BLaER1 (cell line): ENCODE results near the gene PLCB4.

Source experiments
- H3K27ac ChIP-seq: shearing (Covaris generic); formaldehyde crosslinking; 2 replicates; pipeline ENCODE4 v1.8.1; 2022
- H3K27me3 ChIP-seq: shearing (Covaris generic); formaldehyde crosslinking; 2 replicates; pipeline ENCODE4 v1.8.1; 2022
- H3K36me3 ChIP-seq: shearing (Covaris generic); formaldehyde crosslinking; 2 replicates; pipeline ENCODE4 v1.8.1; 2022
- H3K4me1 ChIP-seq: shearing (Covaris generic); formaldehyde crosslinking; 2 replicates; pipeline ENCODE4 v1.8.1; 2022
- H3K4me2 ChIP-seq: shearing (Covaris generic); formaldehyde crosslinking; 2 replicates; pipeline ENCODE4 v1.8.1; 2022
- H3K4me3 ChIP-seq: shearing (Covaris generic); formaldehyde crosslinking; 2 replicates; pipeline ENCODE4 v1.8.1; 2022
- H3K9ac ChIP-seq: shearing (Covaris generic); formaldehyde crosslinking; 2 replicates; pipeline ENCODE4 v1.8.1; 2022
- H3K9me3 ChIP-seq: shearing (Covaris generic); formaldehyde crosslinking; 2 replicates; pipeline ENCODE4 v1.8.1; 2022
- H4K20me1 ChIP-seq: shearing (Covaris generic); formaldehyde crosslinking; 2 replicates; pipeline ENCODE4 v1.8.1; 2022
- Cebpa-rat ChIP-seq: shearing (Covaris generic); IDR thresholded peaks from 2 replicates; pipeline ENCODE4 v1.8.1; 2022

The PLCB4 gene

GRCh38 chr20:9136114-9136513 is 67.2 kb downstream of the PLCB4 start:
- Histone ChIP-seq H3K27ac (no peak overlapping the region), H3K9ac (no peak overlapping the region), H3K4me3 (no peak overlapping the region), H3K9me3 (peaks cover 20% of the 10 kb centered on the region), H4K20me1 (no peaks in the 10 kb centered on the region), H3K4me2 (no peak overlapping the region), H3K36me3 (no peaks in the 10 kb centered on the region), H3K4me1 (peaks cover 19% of the 10 kb centered on the region), H3K27me3 (no peaks in the 10 kb centered on the region)
- no peak for TF ChIP-seq Cebpa-rat

DNA sequence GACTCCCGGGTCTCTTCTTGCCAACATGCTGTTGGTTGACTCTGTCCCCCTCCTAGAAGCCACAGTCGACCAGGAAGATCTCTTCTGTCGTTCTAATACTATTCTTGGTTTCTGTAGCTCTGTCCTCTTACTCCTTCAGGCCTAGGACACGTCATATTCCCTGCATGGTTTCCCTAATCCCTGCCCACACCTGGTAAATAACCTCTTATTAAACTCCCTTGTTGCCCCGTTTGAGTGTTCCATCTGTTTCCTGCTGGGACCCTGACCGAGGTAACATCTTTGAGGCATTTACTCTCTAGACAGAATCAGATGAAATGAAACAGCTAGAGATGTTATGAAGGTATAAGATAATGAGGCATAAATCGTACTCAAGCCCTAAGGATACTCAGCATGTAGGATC is 68.1 kb downstream of the PLCB4 start:
- H3K36me3 ChIP-seq = no peaks in the 10 kb centered on the region
- TF ChIP-seq Cebpa-rat = no peak
- H3K9ac ChIP-seq = no peak overlapping the region
- no peak overlapping the region for H3K4me3 ChIP-seq
- H3K9me3 ChIP-seq = peaks cover 14% of the 10 kb centered on the region
- no peak overlapping the region for H3K27ac ChIP-seq
- H4K20me1 ChIP-seq = no peaks in the 10 kb centered on the region
- no peaks in the 10 kb centered on the region for H3K27me3 ChIP-seq
- no peak overlapping the region for H3K4me2 ChIP-seq
- H3K4me1 ChIP-seq = peaks cover 27% of the 10 kb centered on the region

GRCh38 chr20:9139106-9139833 is 70.4 kb downstream of the PLCB4 start:
- H3K27me3 ChIP-seq = no peaks in the 10 kb centered on the region
- H3K27ac ChIP-seq = no peak overlapping the region
- peak overlapping the region; percentile 42 for H3K4me2 ChIP-seq
- no peak for TF ChIP-seq Cebpa-rat
- H3K9me3 ChIP-seq = peaks cover 11% of the 10 kb centered on the region
- no peak overlapping the region for H3K9ac ChIP-seq
- H3K36me3 ChIP-seq = no peaks in the 10 kb centered on the region
- no peaks in the 10 kb centered on the region for H4K20me1 ChIP-seq
- peaks cover 49% of the 10 kb centered on the region for H3K4me1 ChIP-seq
- H3K4me3 ChIP-seq = no peak overlapping the region

DNA sequence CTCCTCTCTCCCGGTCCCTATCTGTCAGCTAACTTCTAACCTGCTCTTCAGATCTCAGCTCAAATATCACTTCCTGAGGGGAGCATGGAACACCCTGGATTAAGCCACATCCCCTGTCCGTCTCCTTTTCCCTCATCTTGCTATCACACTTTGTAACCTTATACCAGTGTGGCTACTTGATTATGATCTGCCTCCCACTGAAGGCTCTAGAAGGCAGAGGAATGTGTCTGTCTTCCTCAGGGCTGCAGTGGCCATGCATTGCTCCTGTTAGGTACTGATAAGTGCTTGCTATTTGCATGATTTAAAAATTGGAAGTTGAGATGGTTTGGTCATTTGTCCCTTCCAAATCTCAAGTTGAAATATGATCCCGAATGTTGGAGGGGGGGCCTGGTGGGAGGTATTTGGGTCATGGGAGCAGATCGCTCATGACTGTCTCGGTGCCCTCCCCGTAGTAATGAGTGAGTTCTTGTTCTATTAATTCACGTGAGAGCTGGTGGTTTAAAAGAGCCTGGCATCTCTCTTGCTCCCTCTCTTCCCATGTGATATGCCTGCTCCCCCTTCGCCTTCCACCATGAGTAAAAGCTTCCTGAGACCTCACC is 71.4 kb downstream of the PLCB4 start:
- peaks cover 57% of the 10 kb centered on the region for H3K4me1 ChIP-seq
- no peaks in the 10 kb centered on the region for H3K36me3 ChIP-seq
- TF ChIP-seq Cebpa-rat = no peak
- no peaks in the 10 kb centered on the region for H4K20me1 ChIP-seq
- no peak overlapping the region for H3K27ac ChIP-seq
- H3K4me2 ChIP-seq = peak overlapping the region; percentile 42; the same call in 1 of the 2 replicates
- H3K9me3 ChIP-seq = peaks cover 11% of the 10 kb centered on the region
- no peaks in the 10 kb centered on the region for H3K27me3 ChIP-seq
- H3K9ac ChIP-seq = no peak overlapping the region
- no peak overlapping the region for H3K4me3 ChIP-seq

DNA sequence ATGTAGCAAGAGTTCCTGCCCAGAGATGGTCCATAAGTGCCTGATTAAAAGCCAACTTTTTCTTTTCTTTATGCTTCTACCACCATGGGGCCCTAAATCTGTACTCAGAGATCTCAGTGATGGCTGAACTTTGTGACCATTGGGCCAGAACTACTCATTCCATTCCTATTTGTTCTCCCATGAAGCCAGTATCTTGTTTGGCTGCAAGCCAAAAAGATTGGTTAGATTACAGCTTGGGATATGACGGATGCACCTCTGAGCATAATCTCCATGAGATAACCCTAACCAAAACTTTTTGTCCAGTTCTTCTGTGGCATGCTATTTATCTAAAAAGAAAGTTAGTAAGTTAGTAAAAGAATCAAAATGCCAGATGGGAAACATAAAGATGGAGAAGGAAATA is 72.2 kb downstream of the PLCB4 start:
- Histone ChIP-seq H3K4me1 (peaks cover 64% of the 10 kb centered on the region), H4K20me1 (no peaks in the 10 kb centered on the region), H3K9me3 (peaks cover 11% of the 10 kb centered on the region), H3K4me2 (peak overlapping the region; percentile 48; the same call in 1 of the 2 replicates), H3K4me3 (no peak overlapping the region), H3K36me3 (no peaks in the 10 kb centered on the region), H3K27me3 (no peaks in the 10 kb centered on the region), H3K9ac (no peak overlapping the region), H3K27ac (no peak overlapping the region)
- TF ChIP-seq Cebpa-rat = no peak

GRCh38 chr20:9141921-9142320 is 73.0 kb downstream of the PLCB4 start:
- Histone ChIP-seq H4K20me1 (no peaks in the 10 kb centered on the region), H3K27ac (no peak overlapping the region), H3K4me3 (no peak overlapping the region), H3K36me3 (no peaks in the 10 kb centered on the region), H3K4me1 (peaks cover 64% of the 10 kb centered on the region), H3K27me3 (no peaks in the 10 kb centered on the region), H3K4me2 (peak overlapping the region; percentile 48), H3K9me3 (peaks cover 11% of the 10 kb centered on the region), H3K9ac (no peak overlapping the region)
- no peak for TF ChIP-seq Cebpa-rat

DNA sequence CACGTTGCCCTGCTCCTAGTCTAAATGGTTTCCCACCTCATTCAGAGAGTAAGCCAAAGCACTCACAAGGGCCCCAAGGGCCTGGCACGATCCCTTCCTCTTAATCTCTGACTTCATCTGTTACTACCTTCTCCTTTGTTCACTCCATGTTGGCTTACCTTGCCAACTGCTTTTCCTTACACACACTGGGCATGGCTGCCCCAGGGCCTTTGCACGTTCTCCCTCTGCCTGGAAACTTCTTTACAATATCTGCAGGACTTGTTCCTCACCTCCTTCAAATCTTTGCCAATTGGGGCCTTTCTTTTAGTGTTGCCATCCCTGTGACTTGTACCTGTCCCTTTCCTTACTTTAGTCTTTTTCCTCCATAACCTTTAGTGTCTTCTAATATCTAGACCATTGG is 73.9 kb downstream of the PLCB4 start:
- H3K36me3 ChIP-seq = no peaks in the 10 kb centered on the region
- H3K9ac ChIP-seq = no peak overlapping the region
- no peaks in the 10 kb centered on the region for H4K20me1 ChIP-seq
- peaks cover 14% of the 10 kb centered on the region for H3K9me3 ChIP-seq
- peaks cover 64% of the 10 kb centered on the region for H3K4me1 ChIP-seq
- H3K27ac ChIP-seq = no peak overlapping the region
- TF ChIP-seq Cebpa-rat = no peak
- no peaks in the 10 kb centered on the region for H3K27me3 ChIP-seq
- peak overlapping the region; percentile 48 for H3K4me2 ChIP-seq
- no peak overlapping the region for H3K4me3 ChIP-seq

GRCh38 chr20:9143926-9144325 is 75.0 kb downstream of the PLCB4 start:
- no peaks in the 10 kb centered on the region for H3K27me3 ChIP-seq
- no peak overlapping the region for H3K4me3 ChIP-seq
- H3K4me2 ChIP-seq = peak overlapping the region; percentile 52
- no peak overlapping the region for H3K27ac ChIP-seq
- peaks cover 16% of the 10 kb centered on the region for H3K9me3 ChIP-seq
- no peak for TF ChIP-seq Cebpa-rat
- no peaks in the 10 kb centered on the region for H4K20me1 ChIP-seq
- H3K4me1 ChIP-seq = peaks cover 64% of the 10 kb centered on the region
- H3K9ac ChIP-seq = no peak overlapping the region
- H3K36me3 ChIP-seq = no peaks in the 10 kb centered on the region

- Histone ChIP-seq H3K9ac (no peak overlapping the region), H3K4me2 (peak overlapping the region; percentile 71), H3K4me3 (no peak overlapping the region), H4K20me1 (no peaks in the 10 kb centered on the region), H3K36me3 (no peaks in the 10 kb centered on the region), H3K27ac (no peak overlapping the region), H3K27me3 (no peaks in the 10 kb centered on the region), H3K4me1 (peaks cover 59% of the 10 kb centered on the region), H3K9me3 (peaks cover 9% of the 10 kb centered on the region; the same call in 1 of the 2 replicates)
- TF ChIP-seq Cebpa-rat = no peak
These were observed 75.8 kb downstream of the PLCB4 start for GRCh38 chr20:9144643-9145042.

DNA sequence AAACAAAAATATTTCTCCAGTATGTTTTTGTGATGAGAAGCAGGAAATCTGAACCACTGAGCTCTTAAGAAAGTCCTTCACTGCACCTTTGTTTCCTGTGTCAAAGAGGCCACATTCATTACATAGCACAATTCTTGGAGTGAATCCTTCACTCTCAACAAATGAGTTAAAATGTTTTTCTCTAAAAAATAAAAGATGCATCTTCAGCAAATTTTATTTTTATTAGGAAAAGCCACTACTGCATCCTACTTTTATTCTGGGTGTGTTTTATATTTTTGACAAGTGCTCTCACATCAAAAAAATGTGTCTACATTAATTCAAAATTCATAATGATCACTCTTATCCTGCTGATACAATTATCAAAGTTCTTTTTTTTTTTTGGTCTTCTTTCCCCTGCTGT is 76.3 kb downstream of the PLCB4 start:
- no peak overlapping the region for H3K9ac ChIP-seq
- peaks cover 6% of the 10 kb centered on the region; the same call in 1 of the 2 replicates for H3K9me3 ChIP-seq
- H4K20me1 ChIP-seq = no peaks in the 10 kb centered on the region
- no peak overlapping the region for H3K4me3 ChIP-seq
- H3K4me2 ChIP-seq = peak overlapping the region; percentile 71
- TF ChIP-seq Cebpa-rat = no peak
- H3K27me3 ChIP-seq = no peaks in the 10 kb centered on the region
- no peak overlapping the region for H3K27ac ChIP-seq
- H3K36me3 ChIP-seq = no peaks in the 10 kb centered on the region
- peaks cover 54% of the 10 kb centered on the region for H3K4me1 ChIP-seq
